Stimulated activated CD4-positive, alpha-beta T cell treated with anti-CD3 and anti-CD28 coated beads, Interleukin-1b, Interleukin-23, amount 100 ng/mL, for 48 hours (primary cell): ENCODE measurements around the gene EIF4B.
A peak's percentile ranks its signal among the peaks of the same experiment; 100 is the strongest.
"Not testable (repeated sequence)": the region's sequence is repeated elsewhere in the genome, so short reads cannot be mapped to it uniquely, and the experiment has no call there.

Experiments used
- DNase-seq: peaks from one replicate; pipeline ENCODE4 v3.0.0-alpha.2; 2020

EIF4B gene

DNA sequence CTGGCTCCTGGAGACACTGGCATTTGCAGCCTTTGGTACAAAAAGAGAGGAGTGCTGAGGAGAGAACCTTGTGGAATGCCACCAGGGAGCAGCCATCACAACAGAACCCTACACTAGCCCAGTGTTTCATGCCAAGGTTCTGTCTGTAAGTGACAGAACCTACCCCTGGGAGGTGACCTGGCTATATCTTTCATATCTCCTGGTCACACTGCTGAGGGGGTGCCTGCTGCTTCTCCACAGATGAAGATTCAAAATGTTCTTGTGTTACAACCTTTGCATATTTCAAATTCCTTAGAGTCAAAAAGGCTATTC is 12.7 kb upstream of the EIF4B start:
- no peak for DNase-seq

DNA sequence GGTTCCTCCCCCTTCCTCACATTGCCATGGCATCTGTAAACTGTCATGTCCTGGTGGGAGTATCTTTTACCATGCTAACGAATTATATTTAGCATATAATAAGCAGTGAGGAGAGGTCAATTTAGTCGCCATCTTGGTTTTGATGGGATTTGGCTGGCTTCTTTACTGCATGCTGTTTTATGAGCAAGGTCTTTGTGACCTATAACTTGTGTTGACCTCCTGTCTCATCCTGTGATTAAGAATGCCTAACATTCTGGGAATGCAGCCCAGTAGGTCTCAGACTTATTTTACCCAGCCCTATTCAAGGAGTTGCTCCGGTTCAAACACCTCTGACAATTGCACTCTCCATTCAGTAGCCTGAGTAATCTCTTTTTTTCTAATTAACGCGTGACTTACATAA is 2.1 kb upstream of the EIF4B start:
- DNase-seq: no peak

DNA sequence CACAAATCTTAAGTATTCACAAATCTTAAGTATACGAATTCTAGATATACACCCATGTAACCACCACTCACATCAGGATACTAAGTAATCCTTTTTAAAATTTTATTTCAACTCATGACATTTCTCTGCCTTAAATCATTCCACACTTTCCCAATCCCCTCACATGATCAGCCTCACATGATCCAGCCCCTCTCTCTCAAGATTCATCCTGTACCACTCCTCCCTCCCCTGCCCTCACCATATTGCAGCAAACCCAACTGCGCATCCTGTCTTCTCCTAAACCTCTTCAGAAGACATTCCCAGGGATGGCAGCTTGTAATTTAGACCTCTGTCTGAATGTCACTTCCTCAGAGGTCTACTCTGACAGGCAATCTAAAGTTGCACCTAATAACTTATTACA is 1.7 kb upstream of the EIF4B start:
- DNase-seq: no peak

DNA sequence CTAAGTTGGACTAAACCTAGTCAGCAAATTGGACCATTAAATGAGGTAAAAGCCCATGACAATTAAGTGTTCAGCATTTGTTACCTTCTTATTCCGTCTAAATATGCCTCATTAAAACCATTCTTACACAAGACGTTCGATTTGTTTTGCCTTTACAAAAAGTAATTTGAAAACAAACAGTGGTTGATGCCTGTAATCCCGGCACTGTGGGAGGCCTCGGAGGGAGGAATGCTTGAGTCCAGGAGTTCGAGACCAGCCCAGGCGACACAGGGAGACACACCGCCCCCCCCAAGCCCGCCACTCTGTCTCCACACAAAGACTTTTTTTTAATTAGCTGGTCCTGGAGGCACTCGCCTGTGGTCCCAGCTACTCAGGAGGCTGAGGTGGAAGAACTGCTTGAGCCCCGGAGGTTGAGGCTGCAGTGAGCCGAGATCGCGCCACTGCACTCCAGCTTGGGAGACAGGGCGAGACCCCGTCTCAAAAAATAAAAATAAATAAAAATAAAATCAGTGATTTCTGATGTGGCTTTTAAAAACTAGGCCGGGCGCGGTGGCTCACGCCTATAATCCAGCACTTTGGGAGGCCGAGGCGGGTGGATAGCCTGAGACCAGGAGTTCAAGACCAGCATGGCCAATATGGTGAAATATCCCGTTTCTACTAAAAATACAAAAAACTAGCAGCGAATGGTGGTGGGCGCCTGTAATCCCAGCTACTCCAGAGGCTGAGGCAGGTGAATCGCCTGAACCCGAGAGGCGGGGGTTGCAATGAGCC is 856 bp upstream of the EIF4B start:
- DNase-seq: peak; percentile 6

DNA sequence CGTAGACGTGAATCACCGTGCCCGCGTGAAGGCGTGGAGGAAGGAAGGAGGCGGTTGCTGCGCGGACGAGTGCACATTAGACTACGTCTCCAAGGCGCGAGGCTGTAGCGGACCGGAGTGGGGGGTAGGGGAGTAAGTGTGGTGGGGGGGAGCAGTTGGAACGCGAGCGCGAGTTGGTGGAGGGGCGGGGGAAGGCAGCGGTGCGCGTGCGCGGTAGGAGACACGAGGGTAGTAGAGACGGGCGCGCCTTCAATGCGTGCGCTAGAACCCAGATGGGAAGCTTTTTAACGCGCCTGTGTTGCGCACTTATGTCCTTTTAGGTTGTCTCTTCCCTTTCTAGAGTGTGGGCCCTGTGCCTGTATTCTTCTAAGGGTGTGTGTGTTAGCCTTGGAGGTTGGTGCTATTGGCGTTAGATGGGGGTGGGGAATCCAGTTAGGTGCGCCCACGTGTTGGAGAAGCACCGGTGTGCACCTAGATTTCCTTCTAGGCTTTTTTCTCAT is 604 bp downstream of the EIF4B start:
- peak; percentile 87 for DNase-seq

DNA sequence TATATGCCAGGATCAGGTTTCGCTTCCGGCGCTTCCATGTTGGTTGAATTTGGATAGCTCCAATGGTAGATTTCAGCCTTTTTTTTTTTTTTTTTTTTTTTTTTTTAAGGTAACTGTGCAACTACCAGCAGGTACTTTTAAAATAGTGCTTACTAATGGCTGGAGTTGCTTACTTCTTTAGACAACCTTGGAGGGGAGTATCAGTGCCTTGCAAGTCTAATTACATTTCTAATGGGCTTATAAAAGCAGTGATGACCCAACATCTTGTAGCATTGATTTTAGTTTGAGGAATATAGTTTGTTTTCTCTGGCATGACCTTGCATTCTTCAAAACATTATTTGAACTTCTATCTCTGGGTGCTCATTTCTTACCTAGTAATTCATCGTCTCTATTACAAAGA is 1.1 kb downstream of the EIF4B start:
- DNase-seq: no peak

DNA sequence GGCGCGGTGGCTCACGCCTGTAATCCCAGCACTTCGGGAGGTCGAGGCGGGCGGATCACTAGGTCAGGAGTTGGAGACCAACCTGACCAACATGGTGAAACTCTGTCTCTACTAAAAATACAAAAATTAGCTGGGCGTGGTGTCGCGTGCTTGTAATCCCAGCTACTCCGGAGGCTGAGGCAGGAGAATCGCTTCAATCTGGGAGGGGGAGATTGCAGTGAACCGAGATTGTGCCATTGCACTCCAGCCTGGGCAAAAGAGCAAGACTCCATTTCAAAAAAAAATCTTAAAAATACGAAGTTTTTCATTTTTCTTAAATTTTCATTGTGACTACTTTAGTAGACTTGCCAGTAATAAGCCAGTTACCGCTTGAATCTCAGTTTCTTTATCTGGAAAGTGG is 2.5 kb downstream of the EIF4B start:
- DNase-seq: not testable (repeated sequence)

DNA sequence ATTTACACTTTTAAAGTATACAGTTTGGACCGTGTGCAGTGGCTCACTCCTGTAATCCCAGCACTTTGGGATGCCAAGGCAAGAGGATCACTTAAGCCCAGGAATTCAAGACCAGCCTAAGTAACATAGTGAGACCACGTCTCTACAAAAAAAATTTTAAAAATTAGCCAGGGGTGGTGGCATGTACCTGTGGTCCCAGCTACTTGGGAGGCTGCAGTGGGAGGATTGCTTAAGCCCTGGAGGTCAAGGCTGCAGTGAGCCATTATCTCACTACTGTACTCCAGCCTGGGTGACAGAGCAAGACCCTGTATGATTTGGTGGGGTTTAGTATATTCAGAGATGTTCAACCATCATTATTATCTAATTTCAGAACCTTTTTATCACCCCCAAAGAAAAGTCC is 4.7 kb downstream of the EIF4B start:
- no peak for DNase-seq

DNA sequence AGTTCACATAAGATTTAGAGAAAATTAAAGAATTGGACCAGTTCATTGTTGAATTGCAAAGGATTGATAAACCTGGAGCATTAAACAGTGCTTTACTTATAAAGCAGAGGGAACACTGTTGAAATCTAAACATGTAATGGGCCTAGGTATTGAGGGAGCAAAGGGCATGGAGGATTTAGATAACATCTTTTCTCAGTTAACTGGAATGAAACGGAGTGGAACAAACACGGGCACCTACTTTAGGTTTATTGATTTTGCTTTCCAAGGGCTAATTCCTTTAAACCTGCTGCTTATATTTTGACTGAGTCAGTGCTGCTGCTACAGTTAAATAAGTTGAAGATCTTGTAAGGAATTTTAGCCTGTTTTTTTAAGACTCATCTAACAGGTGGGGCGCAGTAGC is 5.6 kb downstream of the EIF4B start:
- no peak for DNase-seq

DNA sequence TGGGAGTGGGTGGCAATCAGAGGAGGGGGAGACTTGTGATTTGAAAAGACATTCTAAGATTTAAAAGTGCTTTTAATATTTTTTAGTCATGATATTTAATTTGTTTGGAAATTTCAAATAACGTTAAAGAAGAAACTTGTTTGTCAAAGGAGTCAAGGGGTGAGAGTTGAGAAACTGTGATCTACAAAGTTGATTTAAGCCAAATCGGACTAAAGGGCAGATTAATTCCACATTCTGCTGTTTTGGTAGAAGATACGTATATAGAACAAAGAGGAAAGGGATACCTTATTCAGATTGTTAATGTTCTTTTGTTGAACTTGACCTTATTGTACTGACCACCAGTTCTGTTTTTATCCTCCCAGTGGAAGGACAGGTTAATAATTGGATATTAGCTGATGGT is 6.7 kb downstream of the EIF4B start:
- no peak for DNase-seq

DNA sequence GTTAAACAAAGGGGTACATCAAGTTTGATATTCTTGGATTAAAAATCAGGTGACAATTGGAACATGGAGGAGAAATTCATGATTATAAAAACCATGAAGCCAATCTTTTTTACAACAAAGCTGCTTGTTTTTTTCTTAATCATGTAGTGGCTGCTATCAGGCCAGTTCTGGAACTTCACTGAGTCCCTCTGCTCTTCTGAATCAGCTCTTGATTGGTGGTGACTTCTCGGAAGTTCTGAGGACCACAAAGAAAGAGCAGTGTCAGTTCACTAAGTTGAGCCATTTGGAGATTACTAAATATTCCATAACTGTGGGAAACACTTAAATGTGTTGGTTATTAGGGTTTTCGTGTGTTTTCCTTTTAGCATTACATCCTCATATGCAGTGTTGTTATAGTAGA is 8.5 kb downstream of the EIF4B start:
- no peak for DNase-seq

DNA sequence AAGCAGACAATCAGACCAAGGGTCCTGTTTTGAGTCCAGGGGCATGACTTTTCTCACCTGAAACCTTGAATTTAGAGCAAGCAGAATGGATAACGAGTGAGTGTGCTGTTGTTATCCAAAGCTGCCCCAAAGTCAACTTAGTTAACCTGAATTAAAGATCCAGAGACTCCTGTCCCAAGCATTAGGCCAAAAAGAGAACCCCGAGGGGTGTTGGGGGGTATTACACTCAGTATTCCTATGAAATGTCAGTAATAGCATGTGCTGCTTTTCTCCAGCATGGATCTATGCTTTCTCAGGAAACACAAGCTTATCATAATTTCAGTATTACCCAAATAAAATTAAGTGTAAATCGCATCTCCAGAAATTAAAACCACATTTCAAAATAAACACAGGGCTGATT is 19.0 kb downstream of the EIF4B start:
- no peak for DNase-seq

DNA sequence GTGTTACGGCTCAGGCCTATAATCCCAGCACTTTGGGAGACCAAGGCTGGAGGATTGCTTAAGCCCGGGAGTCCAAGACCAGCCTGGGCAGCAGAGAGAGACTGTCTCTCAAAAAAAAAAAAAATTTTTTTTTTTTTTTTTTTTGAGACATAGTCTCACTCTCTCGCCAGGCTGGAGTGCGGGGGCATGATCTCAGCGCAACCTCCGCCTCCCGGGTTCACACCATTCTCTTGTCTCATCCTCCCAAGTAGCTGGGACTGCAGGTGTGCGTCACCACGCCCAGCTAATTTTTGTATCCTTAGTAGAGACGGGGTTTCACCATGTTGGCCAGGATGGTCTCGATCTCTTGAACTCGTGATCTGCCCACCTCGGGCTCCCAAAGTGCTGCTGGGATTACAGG is 20.8 kb downstream of the EIF4B start:
- not testable (repeated sequence) for DNase-seq

DNA sequence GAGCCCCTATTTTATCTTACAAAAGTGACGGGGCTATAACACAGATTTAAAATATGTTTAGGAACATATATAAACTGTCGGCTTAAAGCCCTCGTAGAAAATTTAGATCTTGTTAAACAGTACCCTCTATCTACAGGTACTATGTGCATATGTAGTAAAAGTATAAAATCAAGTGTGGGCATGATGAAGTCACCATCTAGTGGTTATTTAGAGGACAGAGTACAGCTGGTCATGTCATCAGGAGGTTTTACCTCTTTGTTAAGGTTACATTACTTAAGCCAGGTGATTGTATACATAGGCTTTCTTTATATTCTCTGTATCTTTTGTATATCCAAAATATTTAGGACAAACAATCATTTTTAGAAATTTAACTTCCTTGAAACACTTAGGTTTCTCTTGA is 25.4 kb downstream of the EIF4B start:
- DNase-seq: no peak

DNA sequence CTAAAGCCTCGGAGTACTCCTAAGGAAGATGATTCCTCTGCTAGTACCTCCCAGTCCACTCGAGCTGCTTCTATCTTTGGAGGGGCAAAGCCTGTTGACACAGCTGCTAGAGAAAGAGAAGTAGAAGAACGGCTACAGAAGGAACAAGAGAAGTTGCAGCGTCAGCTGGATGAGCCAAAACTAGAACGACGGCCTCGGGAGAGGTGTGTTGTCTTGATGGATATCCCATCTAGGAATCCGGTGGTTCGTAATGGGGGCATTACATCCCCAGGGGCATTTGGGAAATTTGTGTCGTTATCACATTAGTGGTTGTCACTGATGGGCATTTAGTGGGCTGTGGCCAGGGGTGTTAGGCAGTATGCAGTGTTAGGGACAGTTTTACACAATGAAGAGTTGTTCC is 27.6 kb downstream of the EIF4B start:
- not testable (repeated sequence) for DNase-seq

DNA sequence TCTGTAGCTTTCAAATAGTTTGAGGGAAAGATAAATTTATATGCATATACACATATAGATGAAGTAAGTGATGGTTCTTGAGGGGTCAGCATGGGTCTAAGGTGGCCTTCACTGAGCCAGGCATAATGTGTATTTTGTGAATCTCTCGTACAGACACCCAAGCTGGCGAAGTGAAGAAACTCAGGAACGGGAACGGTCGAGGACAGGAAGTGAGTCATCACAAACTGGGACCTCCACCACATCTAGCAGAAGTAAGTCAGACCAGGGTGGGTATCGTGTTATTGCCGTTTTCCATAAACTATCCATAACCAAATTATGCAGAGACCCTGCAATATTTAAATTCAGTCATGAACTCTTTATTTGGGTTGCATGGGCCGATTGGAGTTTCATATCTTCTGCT is 28.2 kb downstream of the EIF4B start:
- DNase-seq: no peak

DNA sequence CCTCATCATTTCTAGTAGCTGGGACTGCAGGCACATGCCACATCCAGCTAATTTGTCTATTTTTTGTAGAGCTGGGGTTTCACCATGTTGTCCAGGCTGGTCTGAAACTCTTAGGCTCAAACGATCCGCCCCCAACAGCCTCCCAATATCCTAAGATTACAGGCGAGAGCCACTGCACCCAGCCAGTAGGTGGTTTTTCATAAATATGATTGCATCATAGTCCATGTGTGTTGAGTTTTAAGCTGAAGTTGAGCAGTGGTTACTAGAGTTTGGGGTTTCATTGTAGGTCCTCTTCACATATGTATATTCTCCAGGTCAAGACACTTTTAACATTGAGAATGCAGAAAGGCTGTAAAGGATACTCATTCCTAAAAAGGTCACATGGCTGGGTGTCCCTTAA is 30.5 kb downstream of the EIF4B start:
- DNase-seq: no peak

DNA sequence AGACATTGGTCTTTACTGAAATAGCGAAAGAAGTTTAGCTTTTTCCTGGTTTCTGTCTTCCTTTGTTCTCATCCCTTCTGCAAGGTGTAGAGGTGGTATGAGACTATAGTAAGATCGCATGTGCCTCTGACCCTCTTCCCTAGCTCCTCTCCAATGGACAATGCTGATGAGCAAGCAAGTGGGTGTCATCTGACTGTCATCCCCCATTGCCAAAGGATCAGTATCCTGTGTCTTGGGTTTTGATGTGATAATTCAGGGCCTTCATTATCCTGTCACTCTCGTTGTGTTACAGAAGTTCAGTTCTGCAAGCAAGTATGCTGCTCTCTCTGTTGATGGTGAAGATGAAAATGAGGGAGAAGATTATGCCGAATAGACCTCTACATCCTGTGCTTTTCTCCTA is 33.6 kb downstream of the EIF4B start:
- no peak for DNase-seq

DNA sequence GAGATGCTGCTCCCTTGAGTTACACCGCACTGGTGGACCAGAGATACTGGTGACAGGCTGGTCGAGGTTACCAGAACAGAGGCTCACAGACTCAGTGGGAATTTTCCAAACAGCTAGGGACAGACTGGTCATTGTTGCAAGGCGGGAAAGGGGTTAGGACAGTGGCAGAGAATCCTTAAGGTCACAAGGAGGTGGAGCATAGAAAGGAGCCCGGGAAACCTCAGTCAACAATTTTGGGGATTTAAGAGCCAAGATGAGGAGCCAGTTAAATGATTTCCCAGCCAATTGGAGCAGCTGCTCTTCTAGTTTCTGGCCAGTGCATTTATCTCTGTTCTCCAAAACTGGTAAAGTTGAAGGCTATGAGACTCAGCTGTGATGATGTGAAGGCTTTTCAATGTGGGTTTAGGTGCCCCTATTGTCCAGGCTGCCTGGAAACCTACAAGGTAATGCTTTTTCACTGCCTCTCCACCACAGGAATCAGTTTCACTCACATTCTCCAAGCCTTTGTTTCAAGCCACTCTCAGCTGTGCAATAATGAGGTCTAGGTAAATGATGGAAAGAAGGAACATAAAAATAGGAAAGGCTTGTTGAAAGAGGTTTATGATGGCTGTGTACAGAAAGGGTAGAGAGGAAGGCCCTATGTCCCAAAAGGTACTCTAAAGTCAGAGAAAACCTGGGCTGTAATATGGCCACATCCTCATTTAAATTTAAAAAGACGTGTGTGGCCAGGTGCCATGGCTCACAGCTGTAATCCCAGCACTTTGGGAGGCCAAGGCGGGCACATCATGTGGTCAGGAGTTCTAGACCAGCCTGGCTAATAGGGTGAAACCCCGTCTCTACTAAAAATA is 36.6 kb downstream of the EIF4B start:
- DNase-seq: no peak

DNA sequence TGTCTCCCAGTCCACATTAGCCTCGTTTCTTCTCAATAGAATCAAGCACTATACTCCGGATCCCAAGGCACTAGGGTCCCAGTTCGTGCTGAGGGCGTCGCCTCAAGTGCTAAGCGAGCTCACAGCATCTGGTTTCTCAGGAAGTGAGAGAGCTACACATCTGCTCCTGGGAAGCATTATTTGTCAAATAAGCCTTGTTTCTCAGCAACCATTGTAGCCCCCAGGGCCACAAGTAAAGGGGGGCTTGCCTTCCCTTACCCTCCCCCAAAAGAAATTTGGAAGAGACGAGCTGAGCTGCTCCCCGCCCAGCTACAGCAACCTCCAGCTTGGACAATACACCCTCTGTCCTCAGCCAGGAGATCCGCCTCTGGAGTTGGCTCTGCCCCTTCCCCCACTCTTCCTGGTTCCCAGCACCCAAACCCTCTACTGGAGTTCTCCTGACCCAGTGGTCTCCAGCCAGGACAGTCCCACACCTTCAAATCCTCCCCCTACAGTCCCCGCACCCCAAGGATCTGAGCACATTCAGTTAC is 37.9 kb downstream of the EIF4B start:
- DNase-seq: no peak

DNA sequence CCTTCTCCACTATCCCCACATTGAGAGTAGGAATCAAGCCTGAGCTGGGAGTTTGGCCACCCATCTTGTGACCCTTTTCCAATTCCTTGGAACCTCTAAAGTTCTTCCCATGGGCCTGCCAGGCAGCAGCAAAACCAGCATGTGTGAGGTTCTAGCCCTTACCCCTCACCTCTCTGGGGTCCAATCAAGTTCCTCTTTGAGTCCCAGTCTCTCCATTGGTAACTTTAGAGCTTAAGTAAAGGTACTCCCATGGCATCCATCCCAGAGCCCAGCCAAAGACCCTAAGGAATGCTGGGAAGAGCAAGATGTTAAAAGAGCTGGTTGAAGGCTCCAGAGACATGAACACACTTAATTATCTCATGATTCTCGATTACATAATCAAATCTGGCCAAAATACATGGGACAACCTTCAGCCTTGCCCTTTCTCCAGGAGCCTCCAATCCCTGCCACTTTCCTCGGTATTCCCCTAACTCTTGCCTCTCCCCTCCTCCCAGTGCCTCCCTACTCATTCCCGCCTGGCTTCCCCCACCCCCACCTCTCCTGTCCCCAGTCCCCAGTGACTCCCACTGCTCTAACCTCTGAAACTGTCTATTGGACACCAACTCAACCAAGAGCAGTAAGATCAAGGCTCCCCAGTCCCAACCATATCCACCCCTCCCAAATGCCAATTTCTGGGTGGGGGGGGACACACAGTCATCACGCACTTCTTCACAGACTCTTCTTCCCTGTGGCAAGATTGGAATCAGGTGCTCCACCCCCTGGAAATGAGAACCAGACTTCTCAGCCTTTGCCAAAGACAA is 38.8 kb downstream of the EIF4B start:
- no peak for DNase-seq

DNA sequence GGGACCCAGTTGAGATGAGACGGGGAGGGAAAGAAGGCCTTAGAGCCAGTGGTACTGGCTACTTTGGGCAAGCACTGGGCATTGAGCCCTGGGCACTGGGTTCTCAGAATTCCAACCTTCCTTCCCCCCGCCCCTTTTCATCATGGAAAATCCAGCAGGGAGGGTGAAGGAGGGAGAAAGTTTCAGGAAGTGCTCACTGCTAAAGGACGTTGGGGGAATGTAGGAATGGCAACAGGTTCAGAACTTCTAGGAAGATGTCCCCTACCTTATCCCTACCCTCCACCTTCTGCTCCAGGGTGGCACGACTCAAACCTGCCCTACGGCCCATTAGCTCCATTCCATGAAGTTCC is 39.4 kb downstream of the EIF4B start:
- DNase-seq: no peak

DNA sequence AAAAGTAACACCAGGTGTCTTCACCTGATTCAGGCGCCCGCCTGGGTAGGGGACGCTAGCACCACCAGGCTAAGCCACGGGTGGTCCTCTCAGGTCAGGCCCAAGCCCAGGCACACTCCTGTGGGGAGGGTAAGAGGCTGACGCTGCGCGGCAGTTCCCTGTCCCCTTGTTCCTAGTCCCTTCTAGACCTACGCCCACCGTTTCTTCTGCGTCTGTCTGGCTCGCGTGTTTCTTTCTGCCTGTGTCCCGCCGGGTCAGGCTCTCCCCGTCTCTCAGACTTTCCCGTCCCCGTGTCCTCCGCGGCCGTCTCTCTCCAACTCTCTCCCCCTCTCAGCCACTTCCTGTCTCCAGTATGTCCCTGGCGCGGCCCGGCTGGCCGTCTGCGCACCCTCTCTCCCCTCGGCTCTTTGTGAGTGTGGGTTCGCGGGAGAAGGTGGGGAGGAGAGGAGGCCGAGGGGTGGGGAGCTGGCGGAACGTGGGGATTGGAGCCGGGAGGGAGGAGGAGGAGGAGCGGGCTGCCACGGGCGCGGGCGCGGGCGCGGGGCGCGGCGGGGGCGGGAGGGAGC is 40.5 kb downstream of the EIF4B start:
- DNase-seq: peak; percentile 44
